NCI-H82 treated with DMSO at 0.1 percent for 48 hours (cell line): Measurements from ENCODE around the gene ERBB4.
"Not testable (repeated sequence)": the region's sequence is repeated elsewhere in the genome, so short reads cannot be mapped to it uniquely, and the experiment has no call there.

ENCODE experiments used
- DNase-seq: peaks from one replicate; lab custom pipeline; 2025; ENCODE audit not compliant: unreplicated experiment; lab: John Stamatoyannopoulos, UW

The ERBB4 gene

GRCh38 chr2:212530373-212530772 lies 8.2 kb downstream of the ERBB4 start:
- no peak for DNase-seq

- no peak for DNase-seq
These were observed 10.3 kb downstream of the ERBB4 start for GRCh38 chr2:212528106-212528856.

GRCh38 chr2:212526059-212526458 lies 12.5 kb downstream of the ERBB4 start:
- no peak for DNase-seq

GRCh38 chr2:212523756-212524155 lies 14.8 kb downstream of the ERBB4 start:
- no peak for DNase-seq

GRCh38 chr2:212520340-212520739 lies 18.3 kb downstream of the ERBB4 start:
- no peak for DNase-seq

GRCh38 chr2:212517693-212518092 lies 20.9 kb downstream of the ERBB4 start:
- no peak for DNase-seq

- DNase-seq, result no peak
These were observed 33.0 kb downstream of the ERBB4 start for GRCh38 chr2:212505586-212505985.

GRCh38 chr2:212495046-212495445 lies 43.6 kb downstream of the ERBB4 start:
- no peak for DNase-seq

GRCh38 chr2:212494418-212495020 lies 44.1 kb downstream of the ERBB4 start:
- DNase-seq, result peak; percentile 44

- no peak for DNase-seq
These were observed 48.8 kb downstream of the ERBB4 start for GRCh38 chr2:212489719-212490346.

GRCh38 chr2:212488611-212489010 lies 50.0 kb downstream of the ERBB4 start:
- DNase-seq, result no peak

- no peak for DNase-seq
These were observed 54.0 kb downstream of the ERBB4 start for GRCh38 chr2:212484563-212485080.

GRCh38 chr2:212480447-212480846 lies 58.2 kb downstream of the ERBB4 start:
- no peak for DNase-seq

GRCh38 chr2:212477571-212477970 lies 61.0 kb downstream of the ERBB4 start:
- peak; percentile 14 for DNase-seq

GRCh38 chr2:212473211-212473610 lies 65.4 kb downstream of the ERBB4 start:
- no peak for DNase-seq

GRCh38 chr2:212467551-212467950 lies 71.1 kb downstream of the ERBB4 start:
- not testable (repeated sequence) for DNase-seq

- DNase-seq, result no peak
These were observed 73.1 kb downstream of the ERBB4 start for GRCh38 chr2:212465456-212465855.

GRCh38 chr2:212461708-212462107 lies 76.9 kb downstream of the ERBB4 start:
- not testable (repeated sequence) for DNase-seq

- DNase-seq, result no peak
These were observed 84.5 kb downstream of the ERBB4 start for GRCh38 chr2:212454149-212454548.

- DNase-seq, result no peak
These were observed 86.8 kb downstream of the ERBB4 start for GRCh38 chr2:212451786-212452231.

- DNase-seq, result no peak
These were observed 89.9 kb downstream of the ERBB4 start for GRCh38 chr2:212448698-212449097.

- no peak for DNase-seq
These were observed 96.8 kb downstream of the ERBB4 start for GRCh38 chr2:212441821-212442220.
